SU-DHL-6 (cell line): ENCODE data around the gene SPSB2.

Source experiments
- H2AFZ ChIP-seq: fragments of 200-600 bp; sonication (generic); 2 replicates; pipeline ENCODE4 v1.6.1; 2014; ENCODE audit warnings: low read depth, mild to moderate bottlenecking, moderate library complexity, mixed read lengths, antibody characterized with exemption, low read length; ENCODE audit not compliant: severe bottlenecking
- H3F3A ChIP-seq: fragments of 200-600 bp; shearing (Covaris generic); 2 replicates; pipeline ENCODE4 v1.6.0; 2016; ENCODE audit warnings: antibody characterized with exemption, mild to moderate bottlenecking; ENCODE audit not compliant: insufficient read depth
- H3K27ac ChIP-seq: fragments of 200-600 bp; sonication (generic); 2 replicates; pipeline ENCODE4 v1.5.1; 2016; ENCODE audit warnings: low read depth, mild to moderate bottlenecking, low read length, moderate library complexity, mixed read lengths
- H3K27me3 ChIP-seq: fragments of 200-600 bp; sonication (generic), shearing (Covaris generic); 2 replicates; pipeline ENCODE4 v1.6.0; 2014; ENCODE audit warnings: mild to moderate bottlenecking, low read length
- H3K36me3 ChIP-seq: fragments of 200-600 bp; sonication (generic); 2 replicates; pipeline ENCODE4 v1.6.1; 2014; ENCODE audit warnings: mild to moderate bottlenecking, low read length, mixed read lengths
- H3K4me2 ChIP-seq: fragments of 300-600, 200-600 bp; shearing (Covaris generic), sonication (generic); 2 replicates; pipeline ENCODE4 v1.6.0; 2014; ENCODE audit warnings: low read length, low read depth, mild to moderate bottlenecking; ENCODE audit not compliant: poor library complexity, severe bottlenecking
- H3K4me3 ChIP-seq: fragments of 200-600 bp; sonication (generic); 2 replicates; pipeline ENCODE4 v1.5.1; 2014; ENCODE audit warnings: antibody characterized with exemption, low read length, mild to moderate bottlenecking, mixed read lengths; ENCODE audit not compliant: insufficient read depth, poor library complexity, severe bottlenecking
- H3K79me2 ChIP-seq: fragments of 200-600 bp; sonication (generic); 2 replicates; pipeline ENCODE4 v1.6.1; 2014; ENCODE audit warnings: mild to moderate bottlenecking, low read length, moderate library complexity; ENCODE audit not compliant: insufficient read depth
- H3K9ac ChIP-seq: fragments of 200-600 bp; sonication (generic); 2 replicates; pipeline ENCODE4 v1.7.0; 2014; ENCODE audit warnings: mild to moderate bottlenecking, low read length
- H3K9me2 ChIP-seq: fragments of 200-600 bp; sonication (generic); replicated peaks from 2 replicates; pipeline ENCODE4 v1.6.1; 2014; ENCODE audit warnings: low read length; ENCODE audit not compliant: insufficient read depth
- H3K9me3 ChIP-seq: fragments of 200-600 bp; sonication (generic); 2 replicates; pipeline ENCODE4 v1.6.1; 2014; ENCODE audit warnings: low read length, mixed read lengths; ENCODE audit not compliant: insufficient read depth
- H4K20me1 ChIP-seq: fragments of 200-600 bp; sonication (generic); 2 replicates; pipeline ENCODE4 v1.6.1; 2014; ENCODE audit warnings: low read depth, mild to moderate bottlenecking, antibody characterized with exemption, low read length, moderate library complexity, mixed read lengths
- CTCF ChIP-seq: fragments of 200-600 bp; sonication (generic); IDR thresholded peaks from one replicate; pipeline ENCODE4 v1.5.1; 2017; ENCODE audit warnings: antibody characterized with exemption, mild to moderate bottlenecking, low read length, moderate library complexity; ENCODE audit not compliant: insufficient read depth, poor library complexity, severe bottlenecking
- EZH2phosphoT487 ChIP-seq: fragments of 200-600 bp; sonication (generic), shearing (Covaris generic); conservative IDR thresholded peaks from 2 replicates; pipeline ENCODE4 v1.6.1; 2018; ENCODE audit warnings: mild to moderate bottlenecking, antibody characterized with exemption, low read length, moderate library complexity, mixed read lengths

The SPSB2 gene

GRCh38 chr12:6822426-6823135 is 50.5 kb downstream of the SPSB2 start:
- H3K9ac ChIP-seq: no peak overlapping the region
- no peaks in the 10 kb centered on the region for H3K9me2 ChIP-seq
- H3K79me2 ChIP-seq: no peaks in the 10 kb centered on the region
- H3K9me3 ChIP-seq: no peaks in the 10 kb centered on the region
- H3K4me2 ChIP-seq: no peak overlapping the region
- no peaks in the 10 kb centered on the region for H3K27me3 ChIP-seq
- TF ChIP-seq EZH2phosphoT487 (no peak), CTCF (no peak)
- H3K36me3 ChIP-seq: no peaks in the 10 kb centered on the region
- H3K4me3 ChIP-seq: no peak overlapping the region
- no peaks in the 10 kb centered on the region; the same call in 1 of the 2 replicates for H4K20me1 ChIP-seq
- no peak overlapping the region for H3K27ac ChIP-seq
- no peak overlapping the region for H2AFZ ChIP-seq
- no peaks in the 10 kb centered on the region for H3F3A ChIP-seq

GRCh38 chr12:6821591-6822425 is 51.3 kb downstream of the SPSB2 start, which contains the start of gene GPR162:
TSS of gene GPR162 (plus strand) at chr12:6821821. CDS start at chr12:6823899, 2,078 bp downstream.
- Histone ChIP-seq H3K36me3 (no peaks in the 10 kb centered on the region), H3K9me3 (no peaks in the 10 kb centered on the region), H3K27me3 (no peaks in the 10 kb centered on the region), H4K20me1 (no peaks in the 10 kb centered on the region), H3K27ac (no peak within 1 kb of the TSS), H2AFZ (no peak within 1 kb of the TSS), H3K9ac (no peak within 1 kb of the TSS), H3K9me2 (no peaks in the 10 kb centered on the region), H3F3A (no peaks in the 10 kb centered on the region), H3K4me3 (no peak within 1 kb of the TSS), H3K79me2 (no peaks in the 10 kb centered on the region), H3K4me2 (no peak within 1 kb of the TSS)
- TF ChIP-seq CTCF (no peak), EZH2phosphoT487 (no peak)
